CD4-positive, alpha-beta T cell treated with Interleukin-6 at 100 ng/mL for 8 hours (primary cell): Measurements from ENCODE around the gene C2.
A peak's percentile ranks its signal among the peaks of the same experiment; 100 is the strongest.
"Not testable (repeated sequence)": the region's sequence is repeated elsewhere in the genome, so short reads cannot be mapped to it uniquely, and the experiment has no call there.

Experiments
- DNase-seq: peaks from one replicate; pipeline ENCODE4 v3.0.0-alpha.2; 2020; ENCODE audit warnings: mixed read lengths, low spot score

Gene C2

DNA sequence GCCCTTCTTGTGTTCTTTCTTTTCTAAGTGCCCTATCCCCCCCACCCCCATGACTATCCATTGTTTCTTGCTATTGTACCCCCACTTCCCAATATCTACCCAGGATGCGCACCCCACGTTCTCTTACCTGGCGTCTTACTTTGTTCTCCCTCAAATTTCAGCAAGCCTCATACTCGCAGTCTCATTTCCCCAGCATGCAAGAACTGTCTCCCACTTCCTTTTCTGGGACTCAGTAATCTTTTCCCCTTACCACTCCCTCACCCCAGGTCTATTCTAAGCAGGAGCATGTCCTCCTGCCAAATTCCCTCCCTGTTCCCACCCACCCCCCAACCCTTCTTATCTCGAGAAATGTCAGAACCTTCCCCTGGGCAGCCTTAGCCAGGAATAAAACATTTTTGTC is 28.3 kb upstream of the C2 start:
- DNase-seq = no peak

DNA sequence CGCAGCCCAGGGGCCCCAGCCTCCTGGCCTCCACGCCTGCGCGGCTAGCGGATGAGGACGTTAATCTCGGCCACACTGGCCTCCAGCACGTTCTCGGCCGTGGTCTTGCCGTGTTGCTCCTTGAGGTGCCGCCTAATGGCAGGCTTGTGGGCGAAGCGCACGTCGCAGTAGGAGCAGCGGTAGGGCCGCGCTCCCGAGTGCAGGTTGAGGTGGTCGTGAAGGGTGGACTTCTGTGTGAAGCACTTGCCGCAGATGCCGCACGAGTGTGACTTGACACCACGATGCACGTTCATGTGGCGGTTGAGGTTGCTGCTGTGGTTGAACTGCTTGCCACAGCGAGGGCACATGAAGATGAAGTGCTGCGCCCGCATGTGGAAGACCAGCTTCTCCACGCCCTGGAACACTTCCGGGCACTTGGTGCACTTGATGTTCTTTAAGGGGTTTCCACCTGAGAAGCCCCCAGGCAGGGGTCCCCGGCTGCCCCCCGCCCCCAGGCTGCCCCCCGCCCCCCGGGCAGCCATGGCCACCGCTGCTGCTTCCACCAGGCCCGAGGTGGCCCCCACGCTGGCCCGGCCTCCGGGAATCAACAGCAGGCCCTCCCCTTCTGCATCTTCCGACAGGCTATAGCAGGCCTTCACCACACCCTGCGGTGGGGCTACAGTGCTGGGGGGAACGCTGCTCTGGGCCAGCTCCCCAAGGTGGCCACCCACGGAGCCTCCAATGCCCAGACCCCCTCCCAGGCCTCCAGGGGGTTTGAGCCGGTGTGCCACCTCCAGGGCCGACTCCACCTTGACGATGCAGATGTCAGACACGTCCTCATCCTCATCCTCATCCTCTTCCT is 27.4 kb upstream of the C2 start:
- no peak for DNase-seq

DNA sequence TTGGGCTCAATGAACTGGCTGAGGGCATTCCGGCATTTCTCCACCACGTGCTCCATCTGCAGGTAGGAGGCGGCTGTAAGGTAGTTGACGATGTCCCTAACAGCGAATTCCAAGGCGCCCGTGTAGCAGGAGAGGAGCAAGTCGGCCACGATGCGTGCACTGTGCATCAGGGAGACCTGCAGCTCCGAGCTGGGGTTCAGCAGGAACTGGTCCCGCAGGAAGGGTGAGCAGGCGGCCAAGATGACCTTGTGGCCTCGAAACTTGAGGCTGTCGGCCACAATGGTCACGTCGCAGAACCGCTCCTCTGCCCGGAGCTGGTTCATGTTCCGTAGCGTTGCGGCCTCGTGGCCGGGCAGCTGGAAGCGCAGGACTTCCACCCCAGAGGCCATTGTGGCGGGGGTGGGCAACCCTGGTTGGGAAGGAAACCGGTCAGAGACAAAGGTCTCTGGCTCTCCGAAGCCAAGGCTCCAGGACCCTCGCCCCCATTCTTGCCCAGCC is 26.6 kb upstream of the C2 start:
- no peak for DNase-seq

DNA sequence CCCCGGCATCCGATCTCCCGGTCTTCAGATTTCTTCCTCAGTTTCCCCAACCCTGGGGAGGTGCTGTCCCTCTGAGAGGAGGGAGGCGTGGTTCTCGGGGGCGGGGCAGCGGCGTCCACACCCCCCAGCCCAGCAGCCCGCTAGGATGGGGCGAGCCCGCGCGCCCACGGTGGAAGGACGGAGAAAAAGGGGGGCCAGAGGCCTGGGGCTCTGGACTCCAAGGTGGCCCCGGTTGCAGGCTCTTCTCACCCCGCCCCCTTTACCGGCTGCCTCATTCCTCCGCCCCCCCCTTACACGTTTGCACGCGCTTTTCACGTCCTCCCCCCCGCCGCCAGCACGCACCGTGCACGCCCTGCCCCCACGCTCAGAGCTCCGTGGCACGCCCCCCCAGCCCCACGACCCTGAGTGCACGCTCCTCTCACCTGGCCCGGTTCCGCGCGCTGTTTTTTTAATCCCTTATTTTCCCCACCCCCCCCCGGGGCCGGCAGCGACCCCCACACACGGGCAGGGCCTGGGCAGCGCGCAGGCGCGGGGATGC is 26.0 kb upstream of the C2 start:
- DNase-seq = peak; percentile 68

DNA sequence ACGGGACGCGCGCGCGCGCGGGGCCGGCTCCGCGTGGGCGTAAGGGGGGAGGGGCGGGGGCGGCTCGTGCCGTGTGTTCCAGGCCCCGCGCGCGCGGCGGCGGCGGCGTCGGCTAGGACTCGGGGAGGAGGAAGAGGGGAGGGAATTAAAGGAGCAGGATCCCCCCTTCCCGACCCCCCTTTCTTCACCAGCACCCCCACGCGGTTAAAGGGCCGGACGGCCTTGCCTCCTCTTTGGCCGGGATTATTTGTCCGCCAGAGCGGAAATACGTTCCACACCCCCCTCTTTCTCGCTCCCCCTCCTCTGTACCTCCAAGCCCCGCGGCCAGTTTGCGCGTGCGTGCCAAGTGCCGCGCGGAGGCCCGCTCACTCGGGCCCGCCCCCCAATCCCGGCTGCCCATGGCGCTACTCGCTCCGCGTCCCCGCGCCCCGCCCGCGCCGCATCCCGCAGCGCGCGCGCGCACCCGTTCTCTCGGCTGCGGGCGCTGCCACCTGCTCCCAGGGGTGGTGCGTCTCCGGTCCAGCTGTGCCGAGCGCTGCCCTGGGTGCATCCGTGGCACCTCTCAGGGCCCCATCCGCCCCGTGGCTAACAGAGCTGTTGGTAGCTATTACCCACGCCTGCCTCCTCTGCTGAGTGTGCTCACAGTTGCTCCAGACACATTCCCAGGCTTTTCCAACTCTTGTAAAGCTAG is 25.4 kb upstream of the C2 start, which contains the start of gene ZBTB12:
Gene ZBTB12 (minus strand): TSS at position 134 of the 691 bp plus-strand sequence. CDS start 781 bp downstream, outside the sequence.
- peak; percentile 86 for DNase-seq

DNA sequence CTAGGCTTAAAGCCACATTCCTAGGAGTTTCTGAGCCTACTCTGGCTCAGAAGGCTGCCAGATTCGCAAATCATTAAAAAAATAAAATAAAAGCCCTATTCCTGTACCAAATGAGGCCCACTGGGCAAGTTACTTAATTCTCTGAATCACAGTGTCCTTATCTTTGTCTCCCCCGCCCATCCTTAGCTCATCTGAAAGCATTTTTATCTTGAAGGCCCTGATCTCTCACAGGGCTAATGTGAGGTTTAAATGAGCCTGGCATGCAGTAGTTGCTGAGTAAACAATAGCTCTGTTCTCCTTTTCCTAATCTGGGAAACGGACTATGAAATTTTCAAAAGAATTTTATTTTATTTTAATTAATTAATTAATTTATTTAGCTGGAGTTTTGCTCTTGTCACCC is 23.6 kb upstream of the C2 start:
- DNase-seq = no peak

DNA sequence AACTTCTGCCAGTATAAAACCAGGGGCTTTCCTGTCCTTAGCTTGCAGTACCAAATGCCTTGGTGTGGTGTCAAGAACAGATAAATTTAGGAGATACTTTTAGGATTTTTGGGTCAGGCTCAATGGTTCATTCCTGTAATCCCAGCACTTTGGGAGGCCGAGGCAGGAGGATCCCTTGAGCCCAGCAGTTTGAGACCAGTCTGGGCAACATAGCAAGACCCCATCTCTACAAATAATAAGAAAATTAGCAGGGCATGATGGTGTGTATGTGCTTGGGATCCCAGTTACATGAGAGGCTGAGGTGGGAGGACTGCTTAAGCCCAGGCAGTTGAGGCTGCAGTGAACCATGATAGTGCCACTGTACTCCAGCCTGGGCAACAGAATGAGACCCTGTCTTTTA is 22.5 kb upstream of the C2 start:
- no peak for DNase-seq

DNA sequence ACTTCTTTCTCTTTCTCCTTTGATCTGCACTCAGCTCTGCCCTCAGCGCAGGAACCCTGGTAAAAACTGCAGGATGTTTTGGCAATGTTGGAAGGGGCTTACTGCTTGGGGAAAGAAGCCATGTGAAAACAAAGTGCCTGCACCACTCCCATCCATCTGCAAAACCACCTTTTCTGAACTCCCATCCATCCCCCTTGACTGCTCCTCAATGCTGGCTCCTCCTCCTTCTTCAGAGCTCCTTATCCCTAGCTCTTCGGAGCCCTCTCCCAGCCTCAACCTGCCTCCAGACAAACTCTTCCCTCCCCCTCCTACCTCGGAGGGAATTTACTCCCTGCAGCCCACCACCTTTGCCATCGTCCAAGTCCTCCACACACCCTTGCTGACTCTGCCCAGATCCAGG is 21.4 kb upstream of the C2 start:
- no peak for DNase-seq

DNA sequence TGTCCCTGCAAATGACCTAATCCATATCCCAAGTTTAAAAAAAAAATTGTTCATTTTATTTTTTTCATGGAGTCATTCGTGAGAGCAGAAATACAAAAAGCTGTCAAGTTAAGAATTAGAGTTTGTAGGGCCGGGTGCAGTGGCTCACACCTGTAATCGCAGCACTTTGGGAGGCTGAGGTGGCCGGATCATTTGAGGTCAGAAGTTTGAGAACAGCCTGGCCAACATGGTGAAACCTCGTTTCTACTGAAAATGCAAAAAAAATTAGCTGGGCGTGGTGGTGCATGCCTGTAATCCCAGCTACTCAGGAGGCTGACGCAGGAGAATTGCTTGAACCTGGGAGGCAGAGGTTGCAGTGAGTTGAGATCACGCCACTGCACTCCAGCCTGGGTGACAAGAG is 20.8 kb upstream of the C2 start:
- not testable (repeated sequence) for DNase-seq

DNA sequence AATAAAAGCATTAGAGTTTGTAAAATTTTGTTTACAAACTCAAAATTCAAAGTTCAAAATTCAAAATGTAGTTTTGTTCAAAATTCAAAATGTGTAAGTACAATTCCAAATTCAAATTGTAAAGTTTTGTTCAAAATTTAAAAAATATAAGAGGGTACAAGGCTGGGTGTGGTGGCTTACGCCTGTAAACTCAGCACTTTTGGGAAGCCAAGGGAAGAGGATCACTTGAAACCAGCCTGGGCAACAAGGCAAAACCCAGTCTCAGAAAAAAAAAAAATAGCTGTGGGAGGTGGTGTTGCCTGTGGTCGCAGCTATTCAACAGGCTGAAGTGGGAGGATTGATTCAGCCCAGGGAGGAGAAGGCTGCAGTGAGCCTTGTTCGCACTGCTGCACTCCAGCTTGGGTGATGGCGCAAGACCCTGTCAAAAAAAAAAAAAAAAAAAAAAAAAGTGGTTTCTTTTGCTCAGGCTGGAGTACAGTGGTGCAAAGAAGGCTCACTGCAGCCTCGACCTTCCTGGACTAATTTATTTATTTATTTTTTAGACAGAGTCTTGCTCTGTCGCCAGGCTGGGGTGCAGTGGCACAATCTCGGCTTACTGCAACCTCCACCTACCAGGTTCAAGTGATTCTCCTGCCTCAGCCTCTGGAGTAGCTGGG is 20.2 kb upstream of the C2 start:
- DNase-seq = no peak

DNA sequence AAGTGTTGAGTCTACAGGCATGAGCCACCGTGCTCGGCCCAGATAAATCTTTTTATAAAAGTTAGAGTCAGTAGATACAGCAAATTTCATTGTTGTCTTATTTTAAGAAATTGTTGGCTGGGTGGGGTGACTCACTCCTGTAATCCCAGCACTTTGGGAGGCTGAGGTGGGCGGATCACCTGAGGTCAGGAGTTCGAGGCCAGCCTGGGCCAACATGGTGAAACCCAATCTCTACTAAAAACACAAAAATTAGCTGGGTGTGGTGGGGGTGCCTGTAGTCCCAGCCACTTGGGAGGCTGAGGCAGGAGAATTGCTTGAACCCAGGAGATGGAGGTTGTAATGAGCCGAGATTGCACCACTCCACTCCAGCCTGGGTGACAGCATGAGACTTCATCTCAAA is 19.3 kb upstream of the C2 start:
- not testable (repeated sequence) for DNase-seq

DNA sequence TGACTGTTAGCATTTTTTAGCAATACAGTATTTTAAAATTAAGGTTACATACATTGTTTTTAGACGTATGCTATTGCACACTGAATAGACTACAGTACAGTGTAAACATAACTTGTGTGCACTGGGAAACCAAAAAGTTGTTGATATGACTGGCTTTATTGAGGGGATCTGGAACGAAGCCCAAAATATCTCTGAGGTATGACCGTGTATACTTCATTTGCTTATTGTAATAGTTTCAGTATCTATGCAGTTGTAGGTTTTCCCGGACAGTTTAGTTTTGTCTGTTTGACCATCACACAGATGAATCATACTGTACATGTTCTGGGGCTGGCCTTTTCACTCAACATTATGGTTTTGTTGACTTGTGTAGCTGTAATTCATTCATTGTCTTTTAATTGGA is 18.7 kb upstream of the C2 start:
- no peak for DNase-seq

DNA sequence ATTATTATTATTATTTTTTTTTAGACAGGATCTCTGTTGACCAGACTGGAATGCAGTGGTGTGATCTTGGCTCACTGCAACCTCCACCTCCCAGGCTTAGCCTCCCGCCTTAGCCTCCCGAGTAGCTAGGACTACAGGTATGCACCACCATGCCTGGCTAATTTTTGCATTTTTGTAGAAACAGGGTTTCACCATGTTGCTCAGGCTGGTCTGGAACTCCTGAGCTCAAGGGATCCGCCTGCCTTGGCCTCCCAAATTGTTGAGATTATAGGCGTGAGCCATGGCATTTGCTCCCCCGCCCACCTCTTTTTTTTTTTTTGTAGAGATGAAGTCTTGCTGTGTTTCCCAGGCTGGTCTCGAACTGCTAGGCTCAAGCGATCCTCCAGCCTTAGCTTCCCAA is 18.2 kb upstream of the C2 start:
- not testable (repeated sequence) for DNase-seq

DNA sequence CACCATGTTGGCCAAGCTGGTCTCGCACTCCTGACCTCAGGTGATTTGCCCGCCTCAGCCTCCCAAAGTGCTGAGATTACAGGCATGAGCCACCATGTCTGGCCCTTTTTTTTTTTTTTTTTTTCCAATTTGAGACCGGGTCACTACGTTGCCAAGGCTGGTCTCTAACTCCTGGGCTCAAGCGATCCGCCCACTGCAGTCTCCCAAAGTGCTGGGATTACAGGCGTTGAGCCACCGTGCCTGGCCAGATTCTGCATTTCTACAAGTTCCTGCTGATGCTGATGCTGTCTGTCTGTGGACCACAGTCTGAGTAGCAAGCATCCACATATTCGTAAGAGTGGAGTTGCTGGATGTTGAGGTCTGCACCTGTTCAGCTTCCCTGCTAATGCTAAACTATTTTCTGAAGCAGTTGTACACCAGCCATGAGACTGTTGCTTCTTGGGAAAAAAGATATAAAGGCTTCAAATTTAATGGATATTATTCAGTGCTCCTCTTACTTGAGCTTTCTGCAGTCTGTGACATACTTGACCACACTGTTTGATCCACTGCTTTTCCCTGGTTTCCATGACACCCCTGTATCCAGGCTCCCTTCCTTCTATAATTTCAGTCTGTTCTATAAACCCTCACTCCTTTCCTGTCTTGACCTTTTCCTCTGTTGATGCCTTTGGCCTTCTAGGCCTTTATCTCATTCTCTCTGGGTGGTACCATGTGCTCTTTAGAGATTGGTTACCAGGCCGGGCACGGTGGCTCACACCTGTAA is 15.5 kb upstream of the C2 start:
- no peak for DNase-seq

DNA sequence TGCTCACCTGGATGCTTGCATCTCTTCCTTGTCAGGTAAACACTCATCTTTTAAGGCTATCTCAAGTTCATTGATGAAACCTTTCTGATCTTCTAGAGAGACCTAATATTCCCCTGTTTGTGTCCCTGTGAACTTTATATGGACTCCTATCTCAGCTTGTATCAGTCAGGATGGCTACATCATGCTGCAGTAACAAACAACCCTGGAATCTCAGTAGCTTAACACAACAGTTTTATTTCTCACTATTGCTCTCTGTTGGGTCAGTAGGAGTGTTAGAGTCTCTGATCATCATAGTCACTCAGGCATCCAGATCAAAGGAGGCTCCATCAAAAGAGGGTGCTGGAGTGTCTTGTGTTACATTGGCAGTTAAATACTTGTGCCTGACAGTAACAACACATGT is 12.2 kb upstream of the C2 start:
- DNase-seq = no peak

DNA sequence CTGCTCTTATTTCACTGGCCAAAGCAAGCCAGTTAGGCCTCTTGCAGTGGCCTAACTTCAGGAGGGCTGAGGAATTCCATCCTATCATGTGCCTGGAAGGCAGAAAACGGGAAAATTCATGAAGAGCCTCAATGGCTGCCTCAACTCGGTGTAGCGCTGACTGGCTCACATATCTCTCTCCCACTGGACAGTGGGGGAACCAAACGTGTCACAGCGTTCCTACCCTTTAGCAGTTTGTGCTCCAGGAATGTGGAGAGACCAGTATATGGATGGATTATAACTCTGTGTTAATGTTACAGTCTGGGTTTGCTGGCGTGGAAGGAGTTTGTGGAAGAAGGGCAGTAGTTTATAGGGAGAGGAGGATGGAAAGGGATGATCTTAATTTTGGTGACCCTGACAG is 11.8 kb upstream of the C2 start:
- no peak for DNase-seq

DNA sequence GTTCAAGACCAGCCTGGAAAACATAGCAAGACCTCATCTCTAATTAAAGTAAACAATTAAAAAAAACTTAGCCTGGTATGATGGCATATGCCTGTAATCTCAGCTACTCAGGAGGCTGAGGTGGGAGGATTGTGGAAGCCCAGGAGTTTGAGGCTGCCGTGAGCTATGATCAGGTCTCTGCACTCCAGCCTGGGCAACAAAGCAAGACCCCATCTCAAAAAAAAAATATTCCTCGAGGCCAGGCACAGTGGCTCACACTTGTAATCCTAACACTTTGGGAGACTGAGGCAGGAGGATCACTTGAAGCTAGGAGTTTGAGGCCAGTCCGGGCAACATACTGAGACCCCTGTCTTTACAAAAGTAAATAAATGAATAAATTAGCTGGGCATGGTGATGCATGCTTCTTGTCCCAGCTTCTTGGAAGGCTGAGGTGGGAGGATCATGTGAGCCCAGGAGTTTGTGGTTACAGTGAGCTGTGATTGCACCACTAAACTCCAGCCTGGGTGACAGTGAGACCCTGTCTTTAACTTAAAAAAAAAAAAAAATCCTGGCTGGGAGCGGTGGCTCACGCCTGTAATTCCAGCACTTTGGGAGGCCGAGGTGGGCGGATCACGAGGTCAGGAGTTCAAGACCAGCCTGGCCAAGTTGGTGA is 9.3 kb upstream of the C2 start:
- DNase-seq = no peak

DNA sequence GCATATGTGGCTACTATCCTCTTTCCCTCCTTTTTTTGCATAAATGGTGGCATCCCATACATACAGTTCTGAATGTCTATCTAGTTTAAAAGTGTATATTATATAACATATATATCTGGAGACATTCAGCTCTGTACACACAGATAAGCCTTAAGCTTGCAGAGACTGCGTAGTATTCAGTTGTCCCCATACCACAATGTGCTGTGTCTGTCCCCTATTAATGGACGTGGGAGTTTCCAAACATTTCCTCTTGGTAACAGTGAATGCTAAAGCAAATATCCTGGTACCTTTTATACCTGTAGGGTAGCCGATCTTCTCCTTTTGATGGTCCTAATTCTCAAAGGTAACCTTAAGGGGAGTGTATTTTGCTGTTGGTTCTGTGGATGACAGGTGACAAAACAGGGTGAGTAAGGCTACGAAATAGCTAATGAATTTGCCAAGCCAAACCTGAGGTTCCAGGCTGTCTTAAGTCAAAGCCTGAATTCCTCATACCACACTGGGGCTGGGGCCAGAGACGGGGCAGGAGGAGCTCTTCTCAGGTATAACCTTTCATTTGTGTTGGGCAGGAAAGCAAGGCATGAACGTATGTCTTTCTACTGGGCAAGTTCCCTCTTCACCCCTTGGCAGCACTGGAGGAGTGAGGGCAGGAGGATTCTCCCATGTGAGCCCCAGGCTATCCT is 7.8 kb upstream of the C2 start:
- DNase-seq = no peak

DNA sequence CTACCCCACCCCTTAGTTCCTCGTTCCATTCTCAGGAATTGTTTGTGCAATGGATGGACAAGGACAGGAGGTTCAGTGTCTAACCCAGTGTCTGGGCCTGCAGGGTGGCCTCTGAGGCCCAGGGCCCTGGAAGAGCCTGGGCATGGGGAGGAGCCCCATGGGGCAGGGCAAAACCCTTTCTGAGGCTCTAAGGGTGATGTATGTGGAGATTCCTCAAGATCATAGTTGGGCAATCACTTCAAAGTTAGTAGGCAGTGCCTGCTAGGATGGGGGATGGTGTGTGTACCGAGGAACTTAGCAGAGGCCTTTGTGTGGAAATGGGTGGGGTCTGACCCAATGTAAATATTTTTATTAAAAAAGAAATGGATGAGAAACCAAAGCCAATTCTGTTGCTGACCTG is 6.7 kb upstream of the C2 start:
- no peak for DNase-seq

DNA sequence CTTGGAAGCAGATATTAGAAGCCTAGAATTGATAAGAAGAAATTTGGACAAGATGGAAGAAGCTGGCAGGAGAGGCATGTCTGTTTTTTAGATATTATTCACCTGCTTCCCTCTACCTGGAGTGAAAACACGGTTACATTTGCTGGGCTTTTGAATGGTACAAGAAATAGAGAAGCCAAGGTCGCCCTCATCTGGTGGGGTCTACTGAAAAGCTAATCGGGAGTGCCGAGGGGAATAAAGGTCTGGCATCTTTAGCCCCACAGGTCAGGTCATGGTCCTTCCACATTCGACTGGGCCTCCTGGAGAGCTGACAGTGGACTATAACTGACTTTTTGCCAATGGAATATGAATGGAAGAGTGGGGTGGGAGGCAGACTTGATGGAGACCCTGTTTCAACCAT is 4.6 kb upstream of the C2 start:
- no peak for DNase-seq
